DMS114 treated with DMSO at 0.1 percent for 48 hours (cell line): ENCODE results near the gene GAB2.
"Not testable (repeated sequence)": the region's sequence is repeated elsewhere in the genome, so short reads cannot be mapped to it uniquely, and the experiment has no call there.

Experiments used
- DNase-seq: peaks from one replicate; lab custom pipeline; 2025; ENCODE audit not compliant: unreplicated experiment; lab: John Stamatoyannopoulos, UW

GAB2 gene

DNA sequence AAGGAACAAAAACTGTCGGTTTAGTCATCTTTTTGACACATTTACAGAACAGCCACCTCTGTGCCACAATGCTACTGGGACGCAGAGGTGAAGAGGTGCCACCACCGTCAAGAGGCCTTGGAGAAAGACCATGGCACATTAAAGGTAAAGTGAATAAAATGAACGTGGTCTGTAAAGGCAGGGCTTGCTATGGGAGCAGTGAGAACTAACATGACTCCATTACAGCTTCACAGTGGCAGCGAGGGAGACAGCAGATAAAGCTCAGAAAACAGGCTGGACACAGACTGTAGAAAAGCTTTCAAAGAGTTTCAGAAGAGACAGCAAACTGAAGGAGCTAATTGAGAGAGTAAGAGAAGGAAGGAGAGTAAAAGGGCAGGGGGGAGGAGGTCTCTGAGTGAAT lies 102.9 kb downstream of the GAB2 start:
- DNase-seq = no peak

DNA sequence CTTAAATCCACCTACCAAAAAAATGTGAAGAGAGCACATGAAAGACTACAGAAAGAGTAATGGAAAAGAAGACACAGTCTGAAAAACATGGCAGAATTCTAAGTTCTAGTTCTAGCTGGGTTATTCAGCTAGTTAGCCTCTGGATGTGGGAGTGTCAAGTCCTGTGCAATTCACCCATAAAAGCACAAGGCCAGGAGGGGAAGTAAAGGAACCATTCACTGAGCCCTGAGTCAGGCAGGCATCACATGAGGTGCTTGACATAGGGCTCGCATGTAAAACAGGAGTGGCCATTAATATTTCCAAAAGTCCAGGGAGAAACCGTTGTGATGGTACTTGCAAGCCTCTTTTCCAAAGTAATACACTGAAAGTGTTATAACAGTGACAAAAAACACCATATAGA lies 103.7 kb downstream of the GAB2 start:
- DNase-seq = no peak

DNA sequence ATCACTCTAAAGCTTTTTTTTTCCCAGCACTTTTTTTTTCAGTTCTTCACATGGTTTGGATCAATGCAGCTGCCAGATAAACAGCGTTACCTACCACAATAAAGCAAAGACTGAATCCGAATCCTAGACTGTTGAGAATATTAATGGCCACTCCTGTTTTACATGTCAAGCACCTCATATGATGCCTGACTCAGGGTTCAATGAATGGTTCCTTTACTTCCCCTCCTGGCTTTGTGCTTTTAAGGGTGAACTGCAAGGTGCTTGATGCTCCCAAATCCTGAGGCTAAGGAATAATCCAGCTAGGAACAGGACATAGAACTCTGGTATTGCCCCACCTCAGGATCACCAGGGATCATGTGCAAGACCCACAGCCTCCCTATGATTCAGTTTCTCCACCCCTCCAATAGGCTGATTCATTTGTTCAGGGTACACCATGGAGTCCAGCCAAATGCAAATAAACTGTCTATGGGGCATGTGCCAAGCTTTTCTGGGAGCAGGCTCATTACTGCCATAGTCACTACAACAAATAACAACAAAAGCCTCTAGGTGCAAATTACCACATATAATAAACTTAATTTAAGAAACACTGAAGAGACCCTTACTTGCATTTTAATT lies 104.3 kb downstream of the GAB2 start:
- DNase-seq = no peak

DNA sequence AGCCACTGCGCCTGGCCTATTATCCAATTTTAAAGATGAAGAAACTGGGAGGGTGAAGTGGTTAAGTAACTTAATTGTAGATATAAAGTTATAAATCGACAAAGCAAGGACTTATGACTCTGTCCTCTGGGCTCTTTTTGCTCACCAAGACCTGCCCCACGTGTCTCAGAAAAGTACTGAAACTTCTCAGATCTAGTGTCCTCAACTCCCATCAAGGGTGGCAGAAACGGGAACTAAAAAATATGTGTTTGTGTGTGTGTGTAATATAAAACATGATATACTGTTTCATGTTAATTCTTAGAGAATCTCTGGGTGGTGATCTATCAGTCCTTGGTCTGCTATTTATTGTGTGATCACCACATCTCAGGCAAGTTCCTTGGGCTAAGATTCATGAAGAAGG lies 104.9 kb downstream of the GAB2 start:
- no peak for DNase-seq

DNA sequence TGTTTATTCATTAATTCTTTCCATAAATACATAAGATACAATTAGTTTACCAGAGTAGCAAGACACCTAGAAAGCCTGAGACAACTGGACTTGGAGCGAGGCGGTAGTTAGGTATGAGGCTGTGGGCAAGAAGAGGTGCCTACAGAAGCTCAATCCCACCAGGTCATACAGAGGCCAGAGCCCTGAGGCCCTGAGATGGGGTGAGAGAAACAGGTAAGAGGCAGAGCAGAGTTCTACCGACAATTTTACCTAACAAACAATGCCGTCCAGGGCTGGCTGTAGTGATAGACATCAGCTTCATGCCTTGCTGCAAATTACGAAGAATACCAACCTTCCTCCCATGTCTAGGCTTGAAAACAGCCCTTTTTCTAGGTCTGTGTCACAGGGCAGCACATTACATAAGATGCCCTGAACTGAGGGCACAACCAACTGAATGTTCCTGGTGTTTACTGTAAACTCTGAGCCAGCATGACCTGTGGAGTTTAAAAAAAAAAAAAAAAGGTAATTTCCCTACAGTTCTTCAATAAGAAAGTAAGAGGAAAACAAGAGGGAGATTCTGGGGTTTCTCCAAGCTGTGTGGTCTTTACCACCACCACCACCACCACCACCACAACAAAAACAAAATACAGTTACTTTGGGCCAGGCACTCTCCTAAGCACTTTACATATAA lies 105.8 kb downstream of the GAB2 start:
- no peak for DNase-seq

DNA sequence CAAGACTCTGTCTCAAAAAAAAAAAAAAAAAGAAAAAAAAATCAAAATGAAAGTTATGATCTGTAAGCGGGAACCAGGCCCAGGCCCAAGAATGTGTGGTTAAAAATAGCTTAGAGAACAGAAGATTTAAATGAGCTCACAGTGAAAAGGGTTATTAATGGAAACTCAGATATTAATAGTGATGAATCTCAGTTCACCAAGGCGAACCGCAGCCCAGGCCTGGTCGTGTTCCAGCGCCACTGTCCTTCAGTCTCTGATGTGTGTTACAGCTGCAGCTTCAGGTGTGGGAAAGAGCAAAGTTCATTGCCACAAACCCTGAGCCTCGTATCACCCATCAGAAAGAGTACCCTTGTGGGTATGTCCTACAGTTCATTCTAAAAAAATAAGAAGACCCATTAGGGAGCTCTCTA lies 107.1 kb downstream of the GAB2 start:
- no peak for DNase-seq

DNA sequence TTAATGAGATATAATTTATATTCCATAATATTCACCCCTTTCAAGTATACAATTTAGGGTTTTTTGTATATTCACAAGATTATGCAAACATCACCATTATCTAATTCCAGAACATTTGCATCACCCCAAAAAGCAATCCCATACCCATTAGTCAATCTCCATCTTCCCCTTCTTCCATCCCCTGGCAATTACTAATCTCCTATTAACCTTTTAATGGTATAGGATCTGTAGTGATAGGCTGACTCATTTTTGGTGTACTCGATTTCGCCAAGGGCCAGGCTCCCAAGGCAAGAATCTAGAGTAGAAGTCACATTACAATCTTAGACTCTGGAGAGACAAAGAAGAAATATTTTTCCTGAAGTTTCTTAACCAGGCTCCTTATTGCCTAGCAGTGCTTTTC lies 113.4 kb downstream of the GAB2 start:
- DNase-seq = no peak

DNA sequence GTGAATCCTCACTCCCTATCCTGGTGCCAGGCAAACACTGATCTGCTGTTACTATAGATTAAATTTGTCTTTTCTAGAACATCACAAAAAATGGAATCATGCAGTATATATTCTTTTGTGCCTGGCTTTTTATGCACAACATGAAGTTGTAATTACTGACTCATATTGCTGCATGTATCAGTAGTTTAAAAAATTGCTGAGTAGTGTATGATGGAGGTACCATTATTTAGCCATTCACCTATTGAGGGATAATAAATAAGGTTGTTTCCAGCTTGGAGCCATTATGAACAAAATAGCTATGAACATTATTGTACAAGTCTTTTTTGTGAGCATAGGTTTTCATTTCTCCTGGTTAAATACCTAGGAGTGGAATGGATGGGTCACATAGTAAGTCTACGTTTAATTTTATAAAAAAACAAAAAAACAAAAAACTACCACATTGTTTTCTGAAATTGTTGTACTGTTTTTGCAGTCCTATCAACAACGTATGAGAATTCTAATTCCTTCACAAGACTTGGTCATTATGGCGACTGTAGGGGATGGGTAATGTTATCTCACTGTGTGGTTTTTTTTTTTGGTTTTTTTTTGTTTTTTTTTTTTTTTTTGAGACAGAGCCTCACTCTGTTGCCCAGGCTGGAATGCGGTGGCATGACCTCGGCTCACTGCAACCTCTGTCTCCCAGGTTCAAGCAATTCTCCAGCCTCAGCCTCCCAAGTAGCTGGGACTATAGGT lies 117.3 kb downstream of the GAB2 start:
- no peak for DNase-seq

DNA sequence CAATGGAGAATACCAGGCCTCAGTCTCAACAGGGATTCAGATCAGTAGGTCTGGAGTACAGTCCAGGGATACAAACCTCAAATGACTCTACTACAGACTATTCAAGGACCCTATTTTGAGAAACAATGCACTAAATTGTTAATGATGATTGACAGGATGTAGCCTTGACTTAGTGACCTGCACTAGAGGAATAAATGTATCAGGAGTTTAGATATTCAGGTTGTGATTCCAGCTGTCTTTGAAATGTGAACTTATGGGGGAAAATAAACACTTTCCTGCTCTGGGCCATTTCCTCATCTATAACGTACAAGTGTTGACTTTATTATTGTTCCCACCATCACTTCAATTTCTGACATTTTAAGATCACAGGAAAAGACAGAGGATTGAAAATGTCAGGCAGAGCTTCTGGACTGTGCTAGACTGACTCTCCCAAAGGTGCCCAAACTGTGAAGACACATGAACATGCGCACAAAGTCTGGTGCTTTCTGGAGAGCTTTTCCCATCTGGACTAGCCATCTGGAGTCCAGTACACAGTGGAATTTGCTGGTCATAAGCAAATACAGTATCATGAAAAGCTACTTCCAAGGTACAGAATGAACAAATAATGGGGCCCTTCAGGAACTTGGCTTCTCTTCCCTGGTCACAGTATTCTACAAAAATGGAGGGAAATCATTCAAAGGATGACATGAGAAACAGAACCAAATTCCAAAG lies 118.5 kb downstream of the GAB2 start:
- no peak for DNase-seq

DNA sequence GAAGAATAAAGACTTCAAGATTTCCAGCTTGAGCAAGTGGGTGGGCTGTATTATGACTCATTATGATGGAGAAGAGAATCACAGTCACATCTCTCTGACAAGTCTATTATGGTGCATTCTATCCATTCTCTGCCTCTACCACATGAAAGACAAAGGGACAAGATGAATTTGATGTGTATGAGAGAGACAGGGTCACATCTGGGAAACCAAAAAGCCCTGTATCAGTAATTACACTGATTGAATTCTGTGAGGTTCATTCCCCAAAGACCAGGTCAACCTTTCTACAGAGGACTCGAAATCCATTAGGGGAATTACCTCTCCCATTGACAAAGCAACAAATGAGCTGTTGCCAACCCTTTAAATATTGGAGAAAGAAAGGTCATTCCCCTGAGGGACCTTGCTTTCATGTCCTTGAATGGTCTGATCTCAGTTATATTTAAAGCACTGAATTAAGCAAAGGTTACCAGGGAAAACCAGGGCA lies 119.3 kb downstream of the GAB2 start:
- no peak for DNase-seq

DNA sequence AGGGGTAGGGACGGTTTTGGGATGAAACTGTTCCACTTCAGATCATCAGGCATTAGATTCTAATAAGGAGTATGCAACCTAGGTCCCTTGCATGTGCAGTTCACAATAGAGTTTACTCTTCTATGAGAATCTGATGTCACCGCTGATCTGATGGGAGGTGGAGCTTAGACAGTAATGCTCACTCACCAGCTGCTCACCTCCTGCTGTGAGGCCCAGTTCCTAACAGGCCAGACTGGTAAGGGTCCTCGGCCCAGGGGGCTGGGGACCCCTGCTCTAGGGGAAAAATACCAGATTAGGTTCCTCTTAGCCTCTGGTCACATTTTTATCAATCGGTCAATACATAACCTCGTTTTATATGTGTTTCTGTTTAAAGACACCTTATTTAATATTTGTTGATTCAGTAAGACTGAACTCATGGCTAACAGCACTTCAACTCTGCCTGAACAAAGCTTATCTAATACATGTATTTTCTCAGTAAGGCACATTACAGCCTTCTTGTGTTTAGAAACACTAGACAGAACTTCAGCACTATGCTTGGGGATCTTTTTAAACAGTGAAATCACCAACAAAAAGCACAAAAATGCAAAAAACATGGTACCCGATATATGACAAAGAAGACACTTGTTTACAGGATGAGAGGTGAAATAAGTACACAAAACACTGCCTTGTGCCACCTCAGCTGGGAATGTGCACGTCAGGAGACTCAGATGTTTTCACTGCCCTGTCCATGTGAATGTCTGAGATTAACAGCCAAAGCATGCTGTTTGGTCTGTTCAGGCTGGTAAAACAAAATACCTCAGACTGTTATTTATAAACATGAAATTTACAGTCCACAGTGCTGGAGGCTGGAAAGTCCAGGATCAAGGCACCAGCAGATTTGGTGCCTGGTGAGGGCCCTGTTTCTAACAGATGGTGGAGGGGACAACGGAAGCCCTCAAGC lies 121.4 kb downstream of the GAB2 start:
- DNase-seq = no peak

DNA sequence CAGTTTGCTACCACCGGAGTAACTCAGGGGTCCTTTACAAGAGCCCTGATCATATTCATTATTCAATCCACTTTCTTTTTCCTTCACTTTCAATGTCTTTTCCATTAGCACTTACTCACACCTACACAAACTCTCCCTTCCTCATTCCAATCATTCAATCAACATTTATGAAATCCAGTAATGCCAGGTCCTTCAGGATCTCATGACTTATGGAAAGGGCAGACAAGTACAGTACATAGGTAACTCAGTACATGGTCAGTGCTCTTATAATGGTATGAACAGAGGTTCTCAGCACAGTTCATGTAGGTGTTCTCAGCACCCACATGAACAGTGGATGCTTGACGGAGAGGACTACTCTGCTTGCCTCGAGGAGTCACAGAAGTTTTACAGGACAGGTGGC lies 122.3 kb downstream of the GAB2 start:
- DNase-seq = no peak

DNA sequence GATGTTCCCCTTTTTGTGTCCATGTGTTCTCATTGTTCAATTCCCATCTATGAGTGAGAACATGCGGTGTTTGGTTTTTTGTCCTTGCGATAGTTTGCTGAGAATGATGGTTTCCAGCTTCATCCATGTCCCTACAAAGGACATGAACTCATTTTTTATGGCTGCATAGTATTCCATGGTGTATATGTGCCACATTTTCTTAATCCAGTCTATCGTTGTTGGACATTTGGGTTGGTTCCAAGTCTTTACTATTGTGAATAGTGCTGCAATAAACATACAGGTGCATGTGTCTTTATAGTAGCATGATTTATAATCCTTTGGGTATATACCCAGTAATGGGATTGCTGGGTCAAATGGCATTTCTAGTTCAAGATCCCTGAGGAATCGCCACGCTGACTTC lies 123.5 kb downstream of the GAB2 start:
- DNase-seq = not testable (repeated sequence)

DNA sequence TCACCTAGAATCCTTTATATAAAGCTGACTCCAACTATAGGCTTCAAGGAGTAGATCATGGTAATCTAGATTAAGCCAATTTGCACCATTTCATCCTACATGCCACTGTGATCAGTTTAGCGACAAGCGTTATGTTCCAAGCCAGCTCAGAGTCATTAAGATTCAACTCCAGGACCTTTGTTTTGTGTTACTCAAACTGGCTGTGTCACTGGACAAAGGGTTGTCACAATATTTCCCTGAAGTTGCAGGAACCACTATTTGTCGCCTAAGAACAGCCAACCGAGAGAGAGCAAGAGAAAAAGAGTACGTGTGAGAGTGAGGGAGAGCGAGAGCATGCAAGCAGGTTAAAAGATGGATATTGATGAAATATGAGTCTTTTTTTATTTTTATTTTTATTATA lies 124.1 kb downstream of the GAB2 start:
- no peak for DNase-seq

DNA sequence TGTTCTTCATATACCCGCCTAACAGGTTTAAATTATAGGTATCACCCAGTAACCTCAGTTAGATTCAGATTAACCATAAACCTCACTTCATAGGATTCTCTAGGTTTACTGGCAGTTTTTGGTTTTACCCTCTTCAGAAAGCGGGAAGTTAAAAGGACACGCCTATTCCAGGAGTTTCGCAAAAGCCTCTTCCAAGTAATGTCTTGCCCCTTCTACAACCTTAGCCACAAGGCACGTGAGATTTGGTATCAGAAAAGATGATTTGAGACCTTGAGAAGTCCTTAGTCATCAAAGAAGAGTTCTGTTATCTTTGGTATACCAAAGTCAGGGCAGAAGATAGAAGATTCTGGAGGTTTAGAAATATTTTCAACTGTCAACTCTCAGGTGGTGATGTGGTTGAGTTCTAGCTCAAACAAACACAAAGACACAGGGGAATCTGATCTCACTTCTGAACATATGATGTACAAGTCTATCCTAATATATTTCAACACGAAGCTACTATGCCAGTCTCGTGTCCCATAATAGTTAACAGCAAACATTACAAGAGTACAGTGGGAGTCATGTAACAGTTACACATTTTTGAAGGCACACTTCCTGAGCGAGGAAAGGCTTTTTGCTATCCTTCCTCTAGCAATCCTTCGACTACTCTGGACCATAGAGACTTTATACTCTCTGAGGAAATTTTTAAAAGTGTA lies 125.4 kb downstream of the GAB2 start:
- no peak for DNase-seq

DNA sequence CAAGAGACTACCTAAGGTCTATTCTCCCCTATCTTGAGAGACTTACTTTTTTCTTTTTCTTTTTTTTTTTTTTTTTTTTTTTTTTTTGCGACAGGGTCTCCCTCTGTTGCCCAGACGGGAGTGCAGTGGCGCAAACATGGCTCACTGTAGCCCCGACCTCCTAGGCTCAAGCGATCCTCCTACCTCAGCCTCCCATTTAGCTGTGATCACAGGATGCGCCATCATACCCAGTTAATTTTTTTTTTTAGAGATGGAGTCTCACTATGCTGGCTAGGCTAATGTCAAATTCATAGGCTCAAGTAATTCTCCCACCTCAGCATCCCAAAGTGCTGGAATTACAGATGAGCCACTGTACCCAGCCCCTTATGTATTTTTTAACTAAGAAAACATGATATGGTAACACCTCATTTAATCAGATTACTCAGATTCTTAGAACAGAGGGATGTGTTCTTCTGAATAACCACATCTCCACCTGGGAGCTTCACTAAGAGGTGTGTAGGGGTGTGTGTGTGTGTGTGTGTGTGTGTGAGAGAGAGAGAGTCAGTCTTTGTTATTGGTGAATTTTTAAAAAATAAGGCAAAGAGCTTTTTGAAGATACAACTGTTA lies 126.0 kb downstream of the GAB2 start:
- DNase-seq = no peak

DNA sequence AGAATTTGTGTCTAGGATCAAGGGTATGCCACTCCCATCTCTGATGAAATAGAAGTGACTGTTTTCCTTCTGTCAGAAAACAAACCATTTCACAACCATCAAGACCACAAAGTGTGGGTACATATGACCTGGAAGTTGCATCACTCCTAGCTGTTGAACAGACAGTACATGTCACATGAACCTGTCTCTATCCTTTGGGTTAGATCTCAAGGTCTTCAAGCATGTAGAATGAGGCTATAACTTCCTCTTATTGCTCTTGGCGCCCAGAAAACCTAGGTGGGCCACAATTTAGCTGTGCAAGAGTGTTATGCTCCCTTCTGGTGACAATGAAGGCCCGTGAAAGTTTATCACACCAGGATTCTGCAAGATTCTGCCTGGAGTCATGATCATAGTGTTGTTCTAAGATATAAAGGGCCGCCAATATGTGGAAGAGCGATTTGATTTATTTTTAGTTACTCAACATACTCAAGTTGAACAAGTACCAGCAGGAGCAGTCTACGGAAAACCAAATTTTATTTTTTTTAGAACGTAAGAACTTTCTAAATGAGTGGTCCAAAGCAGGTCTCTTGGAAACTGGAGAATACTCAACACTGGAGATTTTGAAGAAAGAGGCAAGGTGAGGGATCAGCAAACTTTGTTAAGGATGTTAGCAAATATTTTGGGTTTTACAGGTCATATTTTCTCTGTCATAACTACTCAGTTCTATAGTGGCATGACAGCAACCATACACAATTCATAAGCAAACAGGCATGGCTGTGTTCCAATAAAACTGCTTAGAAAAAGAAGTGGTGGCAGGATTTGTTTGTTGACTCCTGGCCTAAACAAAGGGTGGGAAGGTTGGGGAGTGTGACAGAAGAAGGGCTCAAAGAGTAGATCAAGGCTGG lies 127.1 kb downstream of the GAB2 start:
- no peak for DNase-seq

DNA sequence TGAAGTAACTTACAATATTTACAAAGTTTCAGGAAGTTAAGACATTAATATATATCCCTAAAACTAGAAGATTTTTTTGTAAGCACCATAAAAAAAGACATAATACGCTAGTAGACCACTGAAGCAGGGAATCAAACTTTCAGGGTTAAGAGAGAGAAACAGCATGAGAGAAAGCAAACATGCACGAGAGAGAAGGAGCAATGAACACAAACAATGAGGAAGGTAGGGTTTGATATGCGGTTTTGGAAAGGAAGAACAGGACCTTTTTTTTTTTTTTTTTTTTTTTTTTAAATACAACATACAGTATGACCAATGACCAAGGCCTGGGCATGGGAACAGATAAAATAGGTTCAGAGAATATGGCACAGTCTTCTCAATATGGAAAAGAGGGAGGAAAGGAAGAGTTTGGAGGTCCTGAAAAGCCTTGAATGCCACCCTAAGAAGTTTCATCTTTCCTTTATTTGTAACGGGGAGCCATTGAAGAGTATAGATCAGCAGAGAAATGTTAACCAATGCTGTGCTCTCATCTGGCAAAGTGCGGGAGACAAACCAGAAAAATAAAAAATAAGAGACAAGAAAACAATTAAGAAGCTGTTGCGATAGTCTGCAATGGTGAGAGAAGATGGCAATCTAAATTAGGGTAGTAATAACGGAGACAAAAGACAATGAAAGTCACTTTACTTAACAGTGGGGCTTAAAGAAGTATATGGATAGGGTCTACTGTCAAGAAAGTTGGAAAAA lies 127.9 kb downstream of the GAB2 start:
- DNase-seq = no peak
